Measurements from ENCODE around the gene PGPEP1. TPM values are rescaled to one million over a fixed set of nuclear protein-coding genes. Genes with fewer than 3 reads are reported as not detected.

PGPEP1 gene
- total and polyA plus RNA-seq, 10 of the 15 experiments (the other 5 are each of a cell fraction or from before 2014, with no cell fraction given) = 13.8 to 39.4 (median 17.0) TPM

DNA sequence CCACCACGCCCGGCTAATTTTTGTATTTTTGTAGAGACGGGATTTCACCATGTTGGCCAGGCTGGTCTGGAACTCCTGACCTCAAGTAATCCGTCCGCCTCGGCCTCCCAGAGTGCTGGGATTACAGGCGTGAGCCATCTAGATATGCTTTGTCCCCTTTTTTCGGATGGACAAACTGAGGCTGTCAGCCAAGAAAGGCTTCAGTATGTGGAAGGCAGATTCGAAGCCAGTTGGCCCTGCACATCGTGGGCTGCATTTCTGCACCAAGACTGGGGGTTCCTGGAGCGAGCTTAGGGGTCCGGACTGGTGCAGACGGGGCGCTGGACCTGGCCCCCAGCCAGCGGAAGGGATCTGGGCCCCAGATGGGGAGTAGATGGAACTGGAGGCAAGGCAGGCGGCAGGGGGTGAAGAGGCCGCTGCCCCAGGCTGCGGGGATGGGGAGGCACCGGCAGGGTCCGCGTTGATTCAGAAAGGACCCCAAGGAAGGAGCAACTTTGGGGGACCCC, 49.3 kb upstream of the PGPEP1 start:
- Histone ChIP-seq H4K20me1 (ENCODE audit: control insufficient read depth, insufficient read depth) (no peaks in the 10 kb centered on the region), H3K4me2 (ENCODE audit: control insufficient read depth, insufficient read depth) (peak overlapping the region; percentile 71), H3K9ac (ENCODE audit: control insufficient read depth, insufficient read depth, low read length) (peak overlapping the region; percentile 45), H3K4me3 (peak overlapping the region; percentile 96; the same call in 1 of the 2 replicates), H3K36me3 (ENCODE audit: control insufficient read depth in 2 of 2, insufficient read depth in 2 of 2, low read length in 1 of 2) (no peaks in the 10 kb centered on the region), H3K27me3 (replicated peaks in 1 of 2; ENCODE audit: control insufficient read depth in 2 of 2, insufficient read depth in 2 of 2, low read length in 1 of 2) (no peaks in the 10 kb centered on the region; a peak in 1 of 4 replicates), H3K4me1 (ENCODE audit: control insufficient read depth, insufficient read depth, low read length) (peaks cover 32% of the 10 kb centered on the region), H2AFZ (ENCODE audit: control insufficient read depth, low read depth, low read length) (peak overlapping the region; percentile 25; the same call in 1 of the 2 replicates), H3K79me2 (ENCODE audit: control insufficient read depth, insufficient read depth, low read length) (peaks cover 5% of the 10 kb centered on the region), H3K9me3 (replicated peaks; ENCODE audit: control insufficient read depth, insufficient read depth, low read length) (no peaks in the 10 kb centered on the region; the same call in 2 of the 3 replicates), H3K27ac (ENCODE audit: control insufficient read depth, insufficient read depth) (peak overlapping the region; percentile 96)
- TSS peak; percentile 89 for BruUV-seq (replicated peaks)
- ChIA-PET POLR2A (interaction anchor here (0.5 to 5.8 kb wide), 7 partner anchors 11 to 413 kb away, joined by 3 to 172 read pairs (median 6); partner anchors contain the start of genes JUND and LSM4), RAD21 (ENCODE audit: unreplicated experiment) (interaction anchor here (0.6 to 5.8 kb wide), 5 partner anchors 10 to 123 kb away, joined by 3 to 136 read pairs (median 6); partner anchors contain the start of gene JUND), SMC1A (ENCODE audit: uncharacterized antibody, unreplicated experiment) (interaction anchor here (1.1 to 4.3 kb wide), 4 partner anchors 11 to 31 kb away, joined by 5 to 58 read pairs (median 15); partner anchors contain the start of genes JUND and LSM4), CTCF (interaction anchor here (1.5 to 4.5 kb wide), 4 partner anchors 11 to 37 kb away, joined by 4 to 81 read pairs (median 14); partner anchors contain the start of gene JUND)
- ATAC-seq (peak; percentile 15), DNase-seq (ENCODE audit: low read depth, low spot score) (no peak), FAIRE-seq (no peak)
- WGBS (ENCODE audit: insufficient coverage, insufficient replicate concordance, low lambda C conversion rate, missing lambda C conversion rate) = 20% methylated on average over 21 of the region's 21 CpGs
- intact Hi-C loops (cut with micrococcal nuclease; ENCODE audit: unreplicated experiment) (no loop called here), in situ Hi-C loops (cut with MboI) (no loop called here)
- TF ChIP-seq POU2F2 (IDR thresholded peaks at IDR 0.05; ENCODE audit: borderline replicate concordance, low read depth, low read length) (no peak), HDAC6 (IDR thresholded peaks at IDR 0.05; ENCODE audit: unreplicated experiment) (peak; percentile 34), POLR2A (IDR thresholded peaks at IDR 0.05; ENCODE audit: low read depth, low read length) (no peak), WRNIP1 (IDR thresholded peaks at IDR 0.05; ENCODE audit: borderline replicate concordance, low read depth, low read length) (no peak), SMARCA5 (IDR thresholded peaks at IDR 0.05) (0 out of 2 replicates have a peak, but pooled peaks have one; percentile 80), STAT1 (conservative IDR thresholded peaks at IDR 0.05) (no peak), KDM1A (IDR thresholded peaks at IDR 0.05; ENCODE audit: borderline replicate concordance) (0 out of 2 replicates have a peak, but pooled peaks have one; percentile 30), GATAD2B (conservative IDR thresholded peaks at IDR 0.05; ENCODE audit: low read depth) (peak; percentile 51; the same call in 1 of the 2 replicates), ZNF217 (IDR thresholded peaks at IDR 0.05) (peak; percentile 56; the same call in 1 of the 2 replicates), RB1 (IDR thresholded peaks at IDR 0.05; ENCODE audit: borderline replicate concordance) (no peak), IKZF2 (IDR thresholded peaks at IDR 0.05) (no peak), POLR2AphosphoS5 (IDR thresholded peaks at IDR 0.05; ENCODE audit: low read length) (no peak), CBFB (IDR thresholded peaks at IDR 0.05; ENCODE audit: low read depth) (no peak)
- TF ChIP-seq, protein P1, sequence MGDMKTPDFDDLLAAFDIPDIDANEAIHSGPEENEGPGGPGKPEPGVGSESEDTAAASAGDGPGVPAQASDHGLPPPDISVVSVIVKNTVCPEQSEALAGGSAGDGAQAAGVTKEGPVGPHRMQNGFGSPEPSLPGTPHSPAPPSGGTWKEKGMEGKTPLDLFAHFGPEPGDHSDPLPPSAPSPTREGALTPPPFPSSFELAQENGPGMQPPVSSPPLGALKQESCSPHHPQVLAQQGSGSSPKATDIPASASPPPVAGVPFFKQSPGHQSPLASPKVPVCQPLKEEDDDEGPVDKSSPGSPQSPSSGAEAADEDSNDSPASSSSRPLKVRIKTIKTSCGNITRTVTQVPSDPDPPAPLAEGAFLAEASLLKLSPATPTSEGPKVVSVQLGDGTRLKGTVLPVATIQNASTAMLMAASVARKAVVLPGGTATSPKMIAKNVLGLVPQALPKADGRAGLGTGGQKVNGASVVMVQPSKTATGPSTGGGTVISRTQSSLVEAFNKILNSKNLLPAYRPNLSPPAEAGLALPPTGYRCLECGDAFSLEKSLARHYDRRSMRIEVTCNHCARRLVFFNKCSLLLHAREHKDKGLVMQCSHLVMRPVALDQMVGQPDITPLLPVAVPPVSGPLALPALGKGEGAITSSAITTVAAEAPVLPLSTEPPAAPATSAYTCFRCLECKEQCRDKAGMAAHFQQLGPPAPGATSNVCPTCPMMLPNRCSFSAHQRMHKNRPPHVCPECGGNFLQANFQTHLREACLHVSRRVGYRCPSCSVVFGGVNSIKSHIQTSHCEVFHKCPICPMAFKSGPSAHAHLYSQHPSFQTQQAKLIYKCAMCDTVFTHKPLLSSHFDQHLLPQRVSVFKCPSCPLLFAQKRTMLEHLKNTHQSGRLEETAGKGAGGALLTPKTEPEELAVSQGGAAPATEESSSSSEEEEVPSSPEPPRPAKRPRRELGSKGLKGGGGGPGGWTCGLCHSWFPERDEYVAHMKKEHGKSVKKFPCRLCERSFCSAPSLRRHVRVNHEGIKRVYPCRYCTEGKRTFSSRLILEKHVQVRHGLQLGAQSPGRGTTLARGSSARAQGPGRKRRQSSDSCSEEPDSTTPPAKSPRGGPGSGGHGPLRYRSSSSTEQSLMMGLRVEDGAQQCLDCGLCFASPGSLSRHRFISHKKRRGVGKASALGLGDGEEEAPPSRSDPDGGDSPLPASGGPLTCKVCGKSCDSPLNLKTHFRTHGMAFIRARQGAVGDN (IDR thresholded peaks at IDR 0.05) = 0 out of 2 replicates have a peak, but pooled peaks have one; percentile 6
- TF ChIP-seq, protein P2, sequence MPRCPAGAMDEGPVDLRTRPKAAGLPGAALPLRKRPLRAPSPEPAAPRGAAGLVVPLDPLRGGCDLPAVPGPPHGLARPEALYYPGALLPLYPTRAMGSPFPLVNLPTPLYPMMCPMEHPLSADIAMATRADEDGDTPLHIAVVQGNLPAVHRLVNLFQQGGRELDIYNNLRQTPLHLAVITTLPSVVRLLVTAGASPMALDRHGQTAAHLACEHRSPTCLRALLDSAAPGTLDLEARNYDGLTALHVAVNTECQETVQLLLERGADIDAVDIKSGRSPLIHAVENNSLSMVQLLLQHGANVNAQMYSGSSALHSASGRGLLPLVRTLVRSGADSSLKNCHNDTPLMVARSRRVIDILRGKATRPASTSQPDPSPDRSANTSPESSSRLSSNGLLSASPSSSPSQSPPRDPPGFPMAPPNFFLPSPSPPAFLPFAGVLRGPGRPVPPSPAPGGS (IDR thresholded peaks at IDR 0.05; ENCODE audit: borderline replicate concordance, insufficient read depth, low read depth, low read length, poor library complexity, severe bottlenecking) = no peak
- TF ChIP-seq, protein P3, sequence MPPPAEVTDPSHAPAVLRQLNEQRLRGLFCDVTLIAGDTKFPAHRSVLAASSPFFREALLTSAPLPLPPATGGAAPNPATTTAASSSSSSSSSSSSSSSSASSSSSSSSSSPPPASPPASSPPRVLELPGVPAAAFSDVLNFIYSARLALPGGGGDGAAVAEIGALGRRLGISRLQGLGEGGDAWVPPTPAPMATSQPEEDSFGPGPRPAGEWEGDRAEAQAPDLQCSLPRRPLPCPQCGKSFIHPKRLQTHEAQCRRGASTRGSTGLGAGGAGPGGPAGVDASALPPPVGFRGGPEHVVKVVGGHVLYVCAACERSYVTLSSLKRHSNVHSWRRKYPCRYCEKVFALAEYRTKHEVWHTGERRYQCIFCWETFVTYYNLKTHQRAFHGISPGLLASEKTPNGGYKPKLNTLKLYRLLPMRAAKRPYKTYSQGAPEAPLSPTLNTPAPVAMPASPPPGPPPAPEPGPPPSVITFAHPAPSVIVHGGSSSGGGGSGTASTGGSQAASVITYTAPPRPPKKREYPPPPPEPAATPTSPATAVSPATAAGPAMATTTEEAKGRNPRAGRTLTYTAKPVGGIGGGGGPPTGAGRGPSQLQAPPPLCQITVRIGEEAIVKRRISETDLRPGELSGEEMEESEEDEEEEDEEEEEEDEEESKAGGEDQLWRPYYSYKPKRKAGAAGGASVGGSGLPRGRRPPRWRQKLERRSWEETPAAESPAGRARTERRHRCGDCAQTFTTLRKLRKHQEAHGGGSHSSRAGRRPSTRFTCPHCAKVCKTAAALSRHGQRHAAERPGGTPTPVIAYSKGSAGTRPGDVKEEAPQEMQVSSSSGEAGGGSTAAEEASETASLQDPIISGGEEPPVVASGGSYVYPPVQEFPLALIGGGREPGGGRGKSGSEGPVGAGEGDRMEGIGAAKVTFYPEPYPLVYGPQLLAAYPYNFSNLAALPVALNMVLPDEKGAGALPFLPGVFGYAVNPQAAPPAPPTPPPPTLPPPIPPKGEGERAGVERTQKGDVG (CRISPR knock-in tag; IDR thresholded peaks at IDR 0.05) = no peak
